Measurements from ENCODE around the gene CEP250.

The CEP250 gene

DNA sequence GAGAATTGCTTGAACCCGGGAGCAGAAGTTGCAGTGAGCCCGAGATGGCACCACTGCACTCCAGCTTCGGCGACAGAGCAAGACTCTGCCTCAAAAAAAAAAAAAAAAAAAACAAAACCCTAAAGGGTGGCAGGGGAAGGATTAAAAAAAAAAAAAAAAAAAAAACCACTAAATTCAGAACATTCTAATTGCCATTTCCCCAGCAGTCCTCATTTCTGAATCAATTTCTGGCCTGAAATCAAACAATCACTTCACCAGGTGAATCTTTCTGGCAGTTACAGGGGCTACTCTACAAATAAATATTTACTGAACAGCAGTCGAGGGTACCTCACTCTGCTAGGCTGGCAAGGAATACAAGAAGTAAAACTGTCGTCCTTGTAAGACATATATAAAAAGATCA, 44.8 kb upstream of the CEP250 start:
- no peak for DNase-seq (ENCODE audit: extremely low spot score)
- POLR2A ChIA-PET = no interaction called here
- peak; percentile 56; the same call in 1 of the 2 replicates for TF ChIP-seq ZNF384 (IDR thresholded peaks at IDR 0.05)
- TF ChIP-seq SP1 (IDR thresholded peaks at IDR 0.05) = no peak
- TF ChIP-seq, protein P1, sequence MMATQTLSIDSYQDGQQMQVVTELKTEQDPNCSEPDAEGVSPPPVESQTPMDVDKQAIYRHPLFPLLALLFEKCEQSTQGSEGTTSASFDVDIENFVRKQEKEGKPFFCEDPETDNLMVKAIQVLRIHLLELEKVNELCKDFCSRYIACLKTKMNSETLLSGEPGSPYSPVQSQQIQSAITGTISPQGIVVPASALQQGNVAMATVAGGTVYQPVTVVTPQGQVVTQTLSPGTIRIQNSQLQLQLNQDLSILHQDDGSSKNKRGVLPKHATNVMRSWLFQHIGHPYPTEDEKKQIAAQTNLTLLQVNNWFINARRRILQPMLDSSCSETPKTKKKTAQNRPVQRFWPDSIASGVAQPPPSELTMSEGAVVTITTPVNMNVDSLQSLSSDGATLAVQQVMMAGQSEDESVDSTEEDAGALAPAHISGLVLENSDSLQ (IDR thresholded peaks at IDR 0.05) = no peak
- no peak for TF ChIP-seq HDGF (IDR thresholded peaks at IDR 0.05; ENCODE audit: borderline replicate concordance)
- TF ChIP-seq FOXK2 (IDR thresholded peaks at IDR 0.05) = no peak
- CTCF ChIA-PET = interaction anchor here (0.6 kb wide), 1 partner anchor 29 kb away, joined by 4 read pairs; no protein-coding TSS in a partner anchor

DNA sequence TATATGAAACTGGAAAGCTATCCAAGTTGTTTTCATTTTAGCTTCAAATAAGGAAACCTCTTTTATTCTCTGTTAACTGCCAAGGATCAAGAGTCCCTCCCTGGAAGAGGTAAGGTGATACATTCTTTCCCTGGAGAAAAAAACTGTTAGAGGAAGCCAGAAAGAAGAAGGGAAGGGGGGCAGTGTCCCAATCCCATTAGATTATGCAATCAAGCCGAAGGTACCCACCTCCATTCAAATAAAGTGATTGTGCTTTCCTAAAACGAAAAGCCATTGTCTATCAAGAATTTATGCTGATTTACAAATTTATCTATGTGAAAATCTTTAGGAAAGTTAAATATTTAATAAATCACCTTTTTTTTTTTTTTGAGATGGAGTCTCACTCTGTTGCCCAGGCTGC, 34.1 kb upstream of the CEP250 start:
- ChIA-PET CTCF (no interaction called here), POLR2A (no interaction called here)
- DNase-seq (ENCODE audit: extremely low spot score) = no peak
- TF ChIP-seq LEF1 (IDR thresholded peaks at IDR 0.05; ENCODE audit: borderline replicate concordance) (no peak), BHLHE40 (IDR thresholded peaks at IDR 0.05; ENCODE audit: borderline replicate concordance) (no peak), SP1 (IDR thresholded peaks at IDR 0.05) (no peak), ARNT (IDR thresholded peaks at IDR 0.05) (no peak), NFRKB (IDR thresholded peaks at IDR 0.05) (no peak), FOXA1 (IDR thresholded peaks at IDR 0.05) (no peak), TARDBP (IDR thresholded peaks at IDR 0.05) (no peak), FOXK2 (IDR thresholded peaks at IDR 0.05) (no peak), L3MBTL2 (conservative IDR thresholded peaks at IDR 0.05) (no peak), HDGF (IDR thresholded peaks at IDR 0.05; ENCODE audit: borderline replicate concordance) (no peak), FOXM1 (IDR thresholded peaks at IDR 0.05; ENCODE audit: borderline replicate concordance) (no peak), ZNF384 (IDR thresholded peaks at IDR 0.05) (no peak), CTBP1 (IDR thresholded peaks at IDR 0.05; ENCODE audit: borderline replicate concordance) (no peak), ELF4 (IDR thresholded peaks at IDR 0.05) (no peak)
- TF ChIP-seq, protein P1 (IDR thresholded peaks at IDR 0.05) = no peak

DNA sequence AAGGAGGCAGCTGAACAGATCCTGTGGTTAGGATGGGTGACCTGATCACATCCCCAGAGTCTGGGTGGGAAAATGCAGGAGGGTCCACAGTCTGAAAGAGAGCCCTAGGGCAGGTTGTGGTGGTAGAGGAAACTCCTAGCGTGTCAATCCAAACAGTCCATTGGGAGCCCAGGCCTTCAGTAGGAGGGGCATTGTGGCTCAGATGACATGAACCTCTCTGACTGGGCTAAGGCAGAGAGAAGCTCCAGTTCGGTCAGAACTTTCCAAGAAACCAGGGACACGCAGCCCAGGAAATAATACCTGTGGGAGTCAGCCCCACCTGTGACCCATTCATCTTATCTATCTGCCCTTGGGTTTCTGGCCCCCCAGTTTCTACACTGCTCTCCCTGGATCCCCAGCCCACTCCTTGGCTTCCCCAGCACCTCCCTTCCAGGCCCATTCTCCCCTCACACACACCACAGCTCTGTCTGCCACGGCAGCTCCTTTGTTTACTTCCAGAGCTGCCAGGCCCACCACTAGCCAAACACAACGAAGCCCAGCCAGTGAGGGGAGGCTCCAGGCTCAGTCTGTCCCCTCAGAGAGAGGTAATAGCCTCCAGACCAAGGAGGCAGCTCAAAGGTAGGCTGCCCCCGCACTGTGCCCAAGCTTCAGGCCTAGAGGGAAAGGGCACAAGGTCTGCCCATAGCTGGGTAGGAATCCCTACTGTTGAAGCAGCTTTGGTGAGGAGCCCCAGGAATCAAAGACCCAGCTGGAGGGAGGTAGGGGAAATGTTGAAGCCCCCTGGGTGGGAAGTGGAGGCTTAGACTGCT, 23.6 kb upstream of the CEP250 start:
- TF ChIP-seq SUZ12 (IDR thresholded peaks at IDR 0.05) (no peak), ELF4 (IDR thresholded peaks at IDR 0.05) (no peak), L3MBTL2 (conservative IDR thresholded peaks at IDR 0.05) (no peak), SP1 (IDR thresholded peaks at IDR 0.05) (no peak), LEF1 (IDR thresholded peaks at IDR 0.05; ENCODE audit: borderline replicate concordance) (no peak), CTBP1 (IDR thresholded peaks at IDR 0.05; ENCODE audit: borderline replicate concordance) (no peak), FOXA1 (IDR thresholded peaks at IDR 0.05) (no peak), ZNF384 (IDR thresholded peaks at IDR 0.05) (no peak), ARNT (IDR thresholded peaks at IDR 0.05) (no peak), BHLHE40 (IDR thresholded peaks at IDR 0.05; ENCODE audit: borderline replicate concordance) (no peak), HDGF (IDR thresholded peaks at IDR 0.05; ENCODE audit: borderline replicate concordance) (no peak), FOXM1 (IDR thresholded peaks at IDR 0.05; ENCODE audit: borderline replicate concordance) (no peak), NFRKB (IDR thresholded peaks at IDR 0.05) (no peak), FOXK2 (IDR thresholded peaks at IDR 0.05) (no peak), TARDBP (IDR thresholded peaks at IDR 0.05) (no peak)
- TF ChIP-seq, protein P1 (IDR thresholded peaks at IDR 0.05) = no peak
- no peak for DNase-seq (ENCODE audit: extremely low spot score)
- CTCF ChIA-PET = interaction anchor here (1.3 kb wide), 1 partner anchor 16 kb away, joined by 5 read pairs; no protein-coding TSS in a partner anchor
- POLR2A ChIA-PET = interaction anchor here (1.1 to 1.5 kb wide), 2 partner anchors 20 to 23 kb away, joined by 3 to 4 read pairs; partner anchors contain the start of genes CEP250 and UQCC1

DNA sequence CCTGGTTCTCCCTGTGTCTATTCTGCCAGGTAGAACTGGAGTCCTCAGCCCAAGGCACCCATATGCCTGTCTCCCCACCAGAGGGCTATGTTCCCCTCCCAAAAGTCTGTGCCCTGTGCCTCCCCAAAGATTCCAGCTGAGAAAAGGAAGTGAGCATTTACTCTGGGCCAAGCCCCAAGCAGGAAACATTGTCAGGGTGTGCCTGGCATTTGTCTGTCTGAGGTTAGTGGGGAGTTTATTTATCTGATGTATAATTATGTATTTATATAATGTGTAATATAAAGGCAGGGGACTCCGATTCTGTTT, 23.0 kb upstream of the CEP250 start:
- no peak for DNase-seq (ENCODE audit: extremely low spot score)
- TF ChIP-seq ELF4 (IDR thresholded peaks at IDR 0.05) = no peak
- TF ChIP-seq SP1 (IDR thresholded peaks at IDR 0.05) = no peak
- no peak for TF ChIP-seq BHLHE40 (IDR thresholded peaks at IDR 0.05; ENCODE audit: borderline replicate concordance)
- TF ChIP-seq HDGF (IDR thresholded peaks at IDR 0.05; ENCODE audit: borderline replicate concordance) = no peak
- TF ChIP-seq, protein P1 (IDR thresholded peaks at IDR 0.05) = no peak
- TF ChIP-seq NFRKB (IDR thresholded peaks at IDR 0.05) = no peak
- no peak for TF ChIP-seq SUZ12 (IDR thresholded peaks at IDR 0.05)
- no peak for TF ChIP-seq FOXA1 (IDR thresholded peaks at IDR 0.05)
- TF ChIP-seq L3MBTL2 (conservative IDR thresholded peaks at IDR 0.05) = no peak
- TF ChIP-seq FOXM1 (IDR thresholded peaks at IDR 0.05; ENCODE audit: borderline replicate concordance) = no peak
- TF ChIP-seq LEF1 (IDR thresholded peaks at IDR 0.05; ENCODE audit: borderline replicate concordance) = no peak
- no peak for TF ChIP-seq ZNF384 (IDR thresholded peaks at IDR 0.05)
- no peak for TF ChIP-seq ARNT (IDR thresholded peaks at IDR 0.05)
- no peak for TF ChIP-seq TARDBP (IDR thresholded peaks at IDR 0.05)
- TF ChIP-seq FOXK2 (IDR thresholded peaks at IDR 0.05) = no peak
- TF ChIP-seq CTBP1 (IDR thresholded peaks at IDR 0.05; ENCODE audit: borderline replicate concordance) = no peak
- CTCF ChIA-PET = no interaction called here
- POLR2A ChIA-PET = interaction anchor here (1.1 kb wide), 1 partner anchor 21 kb away, joined by 4 read pairs; the partner anchor contains the start of gene UQCC1

DNA sequence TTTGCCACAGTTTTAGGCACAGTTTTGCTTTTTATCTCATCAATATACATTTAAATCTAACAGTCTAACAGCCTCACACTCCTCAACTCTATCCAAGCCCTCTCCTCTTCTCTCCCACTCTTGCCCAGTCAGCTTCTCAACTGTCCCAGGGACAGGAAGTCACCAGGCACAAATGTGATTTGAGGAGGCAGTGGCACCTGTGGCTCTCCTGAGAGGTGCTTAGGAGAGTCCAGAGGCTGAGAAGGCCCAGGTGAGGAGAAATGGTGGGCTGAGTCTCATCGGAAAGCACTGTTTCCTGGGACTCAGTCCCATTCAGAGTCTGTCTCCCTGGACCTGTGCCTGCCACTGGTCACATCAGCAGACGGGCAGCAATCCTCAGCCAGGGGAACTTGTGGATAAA, 22.1 kb upstream of the CEP250 start:
- TF ChIP-seq ARNT (IDR thresholded peaks at IDR 0.05) (no peak), SUZ12 (IDR thresholded peaks at IDR 0.05) (no peak), TARDBP (IDR thresholded peaks at IDR 0.05) (no peak), ELF4 (IDR thresholded peaks at IDR 0.05) (no peak), L3MBTL2 (conservative IDR thresholded peaks at IDR 0.05) (no peak), FOXA1 (IDR thresholded peaks at IDR 0.05) (no peak), SP1 (IDR thresholded peaks at IDR 0.05) (no peak), BHLHE40 (IDR thresholded peaks at IDR 0.05; ENCODE audit: borderline replicate concordance) (no peak), HDGF (IDR thresholded peaks at IDR 0.05; ENCODE audit: borderline replicate concordance) (no peak)
- POLR2A ChIA-PET = no interaction called here
- DNase-seq (ENCODE audit: extremely low spot score) = no peak
- CTCF ChIA-PET = no interaction called here
